Measurements from ENCODE around the gene PDCD4.

DNA sequence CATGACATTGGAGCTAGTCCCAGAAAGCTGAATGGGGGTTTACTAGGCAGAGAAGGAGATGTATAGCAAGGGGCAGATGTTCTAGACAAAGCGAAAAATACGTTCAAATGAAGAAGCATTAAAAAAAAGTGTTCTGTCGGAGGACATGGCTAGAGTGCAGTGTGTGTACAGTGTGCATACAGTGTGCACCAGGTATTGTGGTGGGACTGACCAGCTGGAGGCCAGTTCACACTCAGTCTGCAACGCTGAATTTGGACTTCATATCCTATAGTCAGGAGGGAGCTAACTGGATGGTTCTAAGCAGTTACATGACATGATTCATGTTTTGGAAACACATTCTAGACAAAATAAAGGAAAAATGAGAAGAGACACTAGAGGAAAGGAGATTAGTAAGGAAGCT, 38.4 kb downstream of the PDCD4 start:
- TF ChIP-seq, protein P1, sequence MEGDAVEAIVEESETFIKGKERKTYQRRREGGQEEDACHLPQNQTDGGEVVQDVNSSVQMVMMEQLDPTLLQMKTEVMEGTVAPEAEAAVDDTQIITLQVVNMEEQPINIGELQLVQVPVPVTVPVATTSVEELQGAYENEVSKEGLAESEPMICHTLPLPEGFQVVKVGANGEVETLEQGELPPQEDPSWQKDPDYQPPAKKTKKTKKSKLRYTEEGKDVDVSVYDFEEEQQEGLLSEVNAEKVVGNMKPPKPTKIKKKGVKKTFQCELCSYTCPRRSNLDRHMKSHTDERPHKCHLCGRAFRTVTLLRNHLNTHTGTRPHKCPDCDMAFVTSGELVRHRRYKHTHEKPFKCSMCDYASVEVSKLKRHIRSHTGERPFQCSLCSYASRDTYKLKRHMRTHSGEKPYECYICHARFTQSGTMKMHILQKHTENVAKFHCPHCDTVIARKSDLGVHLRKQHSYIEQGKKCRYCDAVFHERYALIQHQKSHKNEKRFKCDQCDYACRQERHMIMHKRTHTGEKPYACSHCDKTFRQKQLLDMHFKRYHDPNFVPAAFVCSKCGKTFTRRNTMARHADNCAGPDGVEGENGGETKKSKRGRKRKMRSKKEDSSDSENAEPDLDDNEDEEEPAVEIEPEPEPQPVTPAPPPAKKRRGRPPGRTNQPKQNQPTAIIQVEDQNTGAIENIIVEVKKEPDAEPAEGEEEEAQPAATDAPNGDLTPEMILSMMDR (IDR thresholded peaks at IDR 0.05; ENCODE audit: low read depth, low read length, missing input control): no peak
- TF ChIP-seq RAD21 (IDR thresholded peaks at IDR 0.05) (no peak), EGR1 (IDR thresholded peaks at IDR 0.05; ENCODE audit: low read depth in 2 of 2) (no peak), HNF4A (conservative IDR thresholded peaks at IDR 0.05) (no peak), JUND (IDR thresholded peaks at IDR 0.05) (no peak), YY1 (IDR thresholded peaks at IDR 0.05) (no peak), RXRA (IDR thresholded peaks at IDR 0.05) (no peak), SP1 (IDR thresholded peaks at IDR 0.05) (no peak), TAF1 (conservative IDR thresholded peaks at IDR 0.05) (no peak)
- TF ChIP-seq, protein P2, sequence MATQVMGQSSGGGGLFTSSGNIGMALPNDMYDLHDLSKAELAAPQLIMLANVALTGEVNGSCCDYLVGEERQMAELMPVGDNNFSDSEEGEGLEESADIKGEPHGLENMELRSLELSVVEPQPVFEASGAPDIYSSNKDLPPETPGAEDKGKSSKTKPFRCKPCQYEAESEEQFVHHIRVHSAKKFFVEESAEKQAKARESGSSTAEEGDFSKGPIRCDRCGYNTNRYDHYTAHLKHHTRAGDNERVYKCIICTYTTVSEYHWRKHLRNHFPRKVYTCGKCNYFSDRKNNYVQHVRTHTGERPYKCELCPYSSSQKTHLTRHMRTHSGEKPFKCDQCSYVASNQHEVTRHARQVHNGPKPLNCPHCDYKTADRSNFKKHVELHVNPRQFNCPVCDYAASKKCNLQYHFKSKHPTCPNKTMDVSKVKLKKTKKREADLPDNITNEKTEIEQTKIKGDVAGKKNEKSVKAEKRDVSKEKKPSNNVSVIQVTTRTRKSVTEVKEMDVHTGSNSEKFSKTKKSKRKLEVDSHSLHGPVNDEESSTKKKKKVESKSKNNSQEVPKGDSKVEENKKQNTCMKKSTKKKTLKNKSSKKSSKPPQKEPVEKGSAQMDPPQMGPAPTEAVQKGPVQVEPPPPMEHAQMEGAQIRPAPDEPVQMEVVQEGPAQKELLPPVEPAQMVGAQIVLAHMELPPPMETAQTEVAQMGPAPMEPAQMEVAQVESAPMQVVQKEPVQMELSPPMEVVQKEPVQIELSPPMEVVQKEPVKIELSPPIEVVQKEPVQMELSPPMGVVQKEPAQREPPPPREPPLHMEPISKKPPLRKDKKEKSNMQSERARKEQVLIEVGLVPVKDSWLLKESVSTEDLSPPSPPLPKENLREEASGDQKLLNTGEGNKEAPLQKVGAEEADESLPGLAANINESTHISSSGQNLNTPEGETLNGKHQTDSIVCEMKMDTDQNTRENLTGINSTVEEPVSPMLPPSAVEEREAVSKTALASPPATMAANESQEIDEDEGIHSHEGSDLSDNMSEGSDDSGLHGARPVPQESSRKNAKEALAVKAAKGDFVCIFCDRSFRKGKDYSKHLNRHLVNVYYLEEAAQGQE (IDR thresholded peaks at IDR 0.05): no peak
- TF ChIP-seq, protein P3, sequence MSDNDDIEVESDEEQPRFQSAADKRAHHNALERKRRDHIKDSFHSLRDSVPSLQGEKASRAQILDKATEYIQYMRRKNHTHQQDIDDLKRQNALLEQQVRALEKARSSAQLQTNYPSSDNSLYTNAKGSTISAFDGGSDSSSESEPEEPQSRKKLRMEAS (IDR thresholded peaks at IDR 0.05): no peak

Measured in liver (tissue), 3 donors.